Smooth muscle cell (in vitro differentiated cells): ENCODE measurements around the gene COL11A1. TPM values are rescaled to one million over a fixed set of nuclear protein-coding genes. Genes with fewer than 3 reads are reported as not detected.
A peak's percentile ranks its signal among the peaks of the same experiment; 100 is the strongest.

Experiments used
- DNase-seq: peaks from one replicate; lab custom pipeline; 2025; ENCODE audit not compliant: unreplicated experiment; lab: John Stamatoyannopoulos, UW
- H2AFZ ChIP-seq: fragments of 200-600 bp; sonication (generic); 2 replicates; pipeline ENCODE4 v1.6.0; 2016; ENCODE audit warnings: antibody characterized with exemption, low read depth, mild to moderate bottlenecking
- H3F3A ChIP-seq: fragments of 200-600 bp; sonication (generic); 2 replicates; pipeline ENCODE4 v1.6.0; 2017; ENCODE audit warnings: antibody characterized with exemption, low read depth
- H3K27ac ChIP-seq: fragments of 200-600 bp; sonication (generic); 2 replicates; pipeline ENCODE4 v1.5.1; 2016; ENCODE audit warnings: low read depth, mild to moderate bottlenecking
- H3K27me3 ChIP-seq: fragments of 200-600 bp; sonication (generic); 2 replicates; pipeline ENCODE4 v1.6.1; 2016; ENCODE audit warnings: low read depth, mild to moderate bottlenecking
- H3K36me3 ChIP-seq: fragments of 200-600 bp; sonication (generic); 2 replicates; pipeline ENCODE4 v1.5.1; 2016; ENCODE audit warnings: low read depth
- H3K4me1 ChIP-seq: fragments of 200-600 bp; sonication (generic); 2 replicates; pipeline ENCODE4 v1.5.1; 2016; ENCODE audit warnings: low read depth
- H3K4me2 ChIP-seq: fragments of 200-600 bp; sonication (generic); 2 replicates; pipeline ENCODE4 v1.6.0; 2016; ENCODE audit warnings: mild to moderate bottlenecking
- H3K4me3 ChIP-seq: fragments of 200-600 bp; sonication (generic); 2 replicates; pipeline ENCODE4 v1.5.1; 2016; ENCODE audit warnings: mild to moderate bottlenecking
- H3K79me2 ChIP-seq: fragments of 200-600 bp; sonication (generic); 2 replicates; pipeline ENCODE4 v1.6.0; 2016; ENCODE audit warnings: low read depth, mild to moderate bottlenecking
- H3K9ac ChIP-seq: fragments of 200-600 bp; sonication (generic); 2 replicates; pipeline ENCODE4 v1.6.0; 2016; ENCODE audit warnings: low read depth
- H3K9me3 ChIP-seq: fragments of 200-600 bp; sonication (generic); replicated peaks from 2 replicates; pipeline ENCODE4 v1.5.1; 2016; ENCODE audit warnings: low read depth
- H4K20me1 ChIP-seq: fragments of 200-600 bp; sonication (generic); 2 replicates; pipeline ENCODE4 v1.6.0; 2016; ENCODE audit warnings: low read depth
- CTCF ChIP-seq: fragments of 200-600 bp; sonication (generic); IDR thresholded peaks from 2 replicates; pipeline ENCODE4 v1.5.1; 2017; ENCODE audit warnings: borderline replicate concordance, mild to moderate bottlenecking, antibody characterized with exemption; ENCODE audit not compliant: insufficient read depth, poor library complexity, severe bottlenecking
- WGBS: methylation state at CpG from one replicate; pipeline ENCODE4 v1.1.7; 2016; ENCODE audit warnings: low lambda C conversion rate; 5-methylcytosine and 5-hydroxymethylcytosine counted together
- polyA plus RNA-seq: library from polyadenylated mRNA; unstranded; fragments of >200 nt; fragmentation: Nextera tagmentation; extraction: Ambion mirVana; gene quantifications from 2 replicates; pipeline ENCODE4 v1.2.1, GENCODE V29; 2016
- total RNA-seq: library from RNA; depleted of rRNA; stranded (reverse); fragments of >200 nt; gene quantifications from 2 replicates; pipeline ENCODE4 v1.2.3, GENCODE V29; 2014

COL11A1 gene
- total and polyA plus RNA-seq, 2 experiments from 2014 or later = 155 to 236 TPM

- Histone ChIP-seq H4K20me1 (peaks cover 4% of the 10 kb centered on the region), H3K27ac (no peak overlapping the region), H3K9ac (no peak overlapping the region), H3K9me3 (no peaks in the 10 kb centered on the region), H3K27me3 (no peaks in the 10 kb centered on the region), H3K4me1 (no peaks in the 10 kb centered on the region), H3K79me2 (no peaks in the 10 kb centered on the region), H3K4me2 (no peak overlapping the region), H3K36me3 (peaks cover 7% of the 10 kb centered on the region), H2AFZ (no peak overlapping the region), H3K4me3 (no peak overlapping the region), H3F3A (no peaks in the 10 kb centered on the region)
- TF ChIP-seq CTCF = no peak
- no peak for DNase-seq
- 92% methylated on average over 3 of the region's 3 CpGs for WGBS
Measured at GRCh38 chr1:102899935-102900334, 208.4 kb downstream of the COL11A1 start.

DNA sequence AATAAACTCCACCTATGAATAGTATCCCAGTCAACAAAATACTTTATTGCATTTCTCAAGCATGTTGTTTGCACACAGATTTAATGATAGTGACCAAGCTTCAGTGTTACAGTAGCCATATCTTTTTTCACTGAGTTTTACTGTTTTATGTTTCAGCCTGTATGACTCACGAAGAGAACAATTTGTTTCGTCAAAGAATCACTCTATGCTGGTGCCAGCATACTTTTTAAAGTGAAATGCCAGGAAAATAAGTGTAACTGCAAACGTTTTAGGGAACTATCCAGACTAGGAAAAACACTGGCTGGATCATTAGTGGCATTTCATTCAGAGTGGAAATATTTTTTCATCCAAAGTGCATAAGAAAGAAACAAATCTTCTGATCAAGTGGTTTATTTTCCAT, 210.8 kb downstream of the COL11A1 start:
- Histone ChIP-seq H3K4me3 (no peak overlapping the region), H3F3A (no peaks in the 10 kb centered on the region), H4K20me1 (no peaks in the 10 kb centered on the region), H3K36me3 (peaks cover 7% of the 10 kb centered on the region), H3K27ac (peak overlapping the region; percentile 59), H3K4me1 (no peaks in the 10 kb centered on the region), H3K9ac (no peak overlapping the region), H3K9me3 (no peaks in the 10 kb centered on the region), H3K4me2 (peak overlapping the region; percentile 13), H3K27me3 (no peaks in the 10 kb centered on the region), H2AFZ (no peak overlapping the region), H3K79me2 (no peaks in the 10 kb centered on the region)
- no peak for DNase-seq
- TF ChIP-seq CTCF = no peak
- 6% methylated on average over 3 of the region's 3 CpGs for WGBS

GRCh38 chr1:102896771-102897170, 211.6 kb downstream of the COL11A1 start:
- H3K4me1 ChIP-seq = no peaks in the 10 kb centered on the region
- H3K79me2 ChIP-seq = no peaks in the 10 kb centered on the region
- no peak for DNase-seq
- no peak for TF ChIP-seq CTCF
- H2AFZ ChIP-seq = no peak overlapping the region
- no peak overlapping the region for H3K9ac ChIP-seq
- H3K36me3 ChIP-seq = peaks cover 7% of the 10 kb centered on the region
- H3K27ac ChIP-seq = no peak overlapping the region
- H3K4me3 ChIP-seq = no peak overlapping the region
- H3F3A ChIP-seq = no peaks in the 10 kb centered on the region
- H3K27me3 ChIP-seq = no peaks in the 10 kb centered on the region
- H3K9me3 ChIP-seq = no peaks in the 10 kb centered on the region
- no peak overlapping the region for H3K4me2 ChIP-seq
- H4K20me1 ChIP-seq = no peaks in the 10 kb centered on the region
- 96% methylated on average over 2 of the region's 2 CpGs for WGBS

GRCh38 chr1:102896286-102896685, 212.0 kb downstream of the COL11A1 start:
- no peak for DNase-seq
- no peak for TF ChIP-seq CTCF
- H3K4me1 ChIP-seq = no peaks in the 10 kb centered on the region

More at GRCh38 chr1:102896286-102896685, 212.0 kb downstream of the COL11A1 start:
- no peaks in the 10 kb centered on the region for H4K20me1 ChIP-seq
- no peak overlapping the region for H3K4me2 ChIP-seq
- no peaks in the 10 kb centered on the region for H3K79me2 ChIP-seq
- H3K27ac ChIP-seq = no peak overlapping the region
- no peaks in the 10 kb centered on the region for H3F3A ChIP-seq
- H3K4me3 ChIP-seq = no peak overlapping the region
- H2AFZ ChIP-seq = no peak overlapping the region
- H3K27me3 ChIP-seq = no peaks in the 10 kb centered on the region
- H3K9me3 ChIP-seq = no peaks in the 10 kb centered on the region
- H3K9ac ChIP-seq = no peak overlapping the region
- WGBS = 85% methylated on average over 5 of the region's 5 CpGs
- H3K36me3 ChIP-seq = peaks cover 7% of the 10 kb centered on the region
